ENCODE measurements around the gene ABCG1.

Gene ABCG1

GRCh38 chr21:42321231-42321630 lies 102.3 kb downstream of the ABCG1 start:
- DNase-seq (ENCODE audit: low read depth, low spot score), result no peak

DNA sequence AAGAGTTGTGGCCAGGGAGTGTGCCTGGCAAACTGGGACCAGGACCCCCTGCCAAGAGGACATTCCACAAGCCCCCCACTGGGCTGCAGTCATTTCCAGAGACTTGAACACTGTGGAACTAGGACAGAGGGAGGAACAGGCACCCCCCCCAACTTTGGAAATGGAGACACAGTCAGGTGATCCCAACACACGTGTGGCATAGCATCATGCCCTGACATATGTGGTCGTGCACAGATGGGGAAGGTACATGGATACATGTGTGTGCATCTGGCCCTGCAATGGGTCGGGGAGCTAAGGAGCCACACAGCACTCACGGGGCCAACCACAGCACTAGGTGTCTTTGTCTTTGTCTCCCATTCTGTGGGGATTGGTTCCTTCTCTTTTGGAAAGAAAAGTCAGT lies 102.9 kb downstream of the ABCG1 start:
- no peak for DNase-seq (ENCODE audit: low read depth, low spot score)

GRCh38 chr21:42324896-42325295 lies 106.0 kb downstream of the ABCG1 start:
- DNase-seq (ENCODE audit: low read depth, low spot score), result no peak

- no peak for DNase-seq (ENCODE audit: low read depth, low spot score)
Observed at GRCh38 chr21:42330380-42331371, 111.7 kb downstream of the ABCG1 start.

- no peak for DNase-seq (ENCODE audit: low read depth, low spot score)
Observed at GRCh38 chr21:42331660-42332059, 112.7 kb downstream of the ABCG1 start.

DNA sequence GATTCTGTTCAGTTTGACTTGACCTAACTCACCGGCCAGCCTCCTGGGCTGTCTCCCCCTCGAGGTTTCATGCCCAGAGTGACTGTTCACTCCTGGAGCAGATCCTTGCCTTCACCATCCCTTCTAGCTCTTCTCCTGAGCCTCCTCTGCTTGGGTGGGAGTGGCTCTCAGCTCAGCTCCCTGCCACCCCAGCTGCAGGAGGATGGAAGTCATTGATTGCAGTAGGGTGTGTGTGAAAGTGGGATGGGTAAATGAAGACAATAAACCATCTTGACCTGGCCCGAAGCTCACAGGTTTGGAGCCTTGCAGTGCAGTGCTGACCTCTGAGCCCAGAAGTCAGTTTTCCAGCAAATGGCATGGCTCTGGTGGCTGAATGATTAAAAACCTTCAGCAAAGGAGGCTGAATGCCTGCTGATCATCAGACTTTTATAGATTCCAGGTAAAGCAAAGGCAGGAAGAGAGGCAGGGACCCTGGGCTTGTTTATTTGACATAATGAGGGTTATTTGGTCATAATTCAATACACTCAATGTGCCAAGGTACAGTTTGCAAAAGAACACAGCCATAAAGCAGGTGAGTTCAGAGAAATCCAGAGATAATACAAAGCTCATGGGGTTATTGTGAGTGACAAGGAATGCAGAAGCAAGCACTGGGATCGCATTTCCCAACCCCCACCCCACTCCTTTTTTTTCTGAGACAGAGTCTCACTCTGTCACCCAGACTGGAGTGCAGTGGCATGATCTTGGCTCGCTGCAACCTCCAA lies 113.8 kb downstream of the ABCG1 start:
- no peak for DNase-seq (ENCODE audit: low read depth, low spot score)

DNA sequence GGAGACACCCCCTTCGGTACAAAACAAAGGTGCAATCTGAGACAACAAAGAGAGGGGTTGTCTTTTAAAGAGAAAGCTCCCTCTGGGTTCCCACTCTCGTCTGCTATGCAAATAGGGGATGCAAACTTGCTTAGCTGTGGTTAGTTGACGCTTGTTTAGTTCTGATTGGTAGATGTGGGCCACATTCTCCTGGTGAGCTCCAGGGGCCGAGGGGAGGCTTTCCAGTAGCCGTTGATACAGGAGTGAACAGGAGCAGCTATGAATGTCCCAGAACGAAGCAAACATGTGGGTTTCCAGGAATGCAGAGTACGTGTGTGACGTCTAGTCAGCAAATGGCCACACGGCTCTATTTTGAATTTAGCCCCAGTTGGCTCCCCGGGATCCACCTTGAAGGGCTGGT lies 117.1 kb downstream of the ABCG1 start:
- DNase-seq (ENCODE audit: low read depth, low spot score), result peak; percentile 49

DNA sequence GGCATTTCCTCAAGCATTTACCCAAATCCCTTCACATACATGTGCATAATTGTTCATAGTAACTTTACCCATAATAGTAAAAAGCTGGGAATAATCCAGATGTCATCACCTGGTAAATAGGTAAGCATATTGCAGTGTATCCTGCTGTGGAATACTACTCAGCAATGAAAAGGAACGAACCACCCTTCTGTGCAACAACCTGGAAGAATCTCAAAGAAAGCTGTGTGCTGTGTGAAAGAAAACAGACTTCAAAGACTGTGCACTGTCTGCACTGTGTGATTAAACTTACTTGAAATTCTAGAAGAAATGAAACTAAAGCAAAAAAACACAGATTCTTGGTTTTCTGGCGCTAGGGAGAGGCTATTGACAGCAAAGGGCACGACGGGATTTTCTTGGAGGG lies 118.3 kb downstream of the ABCG1 start:
- no peak for DNase-seq (ENCODE audit: low read depth, low spot score)

GRCh38 chr21:42337830-42338728 lies 119.1 kb downstream of the ABCG1 start:
- DNase-seq (ENCODE audit: low read depth, low spot score), result peak; percentile 61

DNA sequence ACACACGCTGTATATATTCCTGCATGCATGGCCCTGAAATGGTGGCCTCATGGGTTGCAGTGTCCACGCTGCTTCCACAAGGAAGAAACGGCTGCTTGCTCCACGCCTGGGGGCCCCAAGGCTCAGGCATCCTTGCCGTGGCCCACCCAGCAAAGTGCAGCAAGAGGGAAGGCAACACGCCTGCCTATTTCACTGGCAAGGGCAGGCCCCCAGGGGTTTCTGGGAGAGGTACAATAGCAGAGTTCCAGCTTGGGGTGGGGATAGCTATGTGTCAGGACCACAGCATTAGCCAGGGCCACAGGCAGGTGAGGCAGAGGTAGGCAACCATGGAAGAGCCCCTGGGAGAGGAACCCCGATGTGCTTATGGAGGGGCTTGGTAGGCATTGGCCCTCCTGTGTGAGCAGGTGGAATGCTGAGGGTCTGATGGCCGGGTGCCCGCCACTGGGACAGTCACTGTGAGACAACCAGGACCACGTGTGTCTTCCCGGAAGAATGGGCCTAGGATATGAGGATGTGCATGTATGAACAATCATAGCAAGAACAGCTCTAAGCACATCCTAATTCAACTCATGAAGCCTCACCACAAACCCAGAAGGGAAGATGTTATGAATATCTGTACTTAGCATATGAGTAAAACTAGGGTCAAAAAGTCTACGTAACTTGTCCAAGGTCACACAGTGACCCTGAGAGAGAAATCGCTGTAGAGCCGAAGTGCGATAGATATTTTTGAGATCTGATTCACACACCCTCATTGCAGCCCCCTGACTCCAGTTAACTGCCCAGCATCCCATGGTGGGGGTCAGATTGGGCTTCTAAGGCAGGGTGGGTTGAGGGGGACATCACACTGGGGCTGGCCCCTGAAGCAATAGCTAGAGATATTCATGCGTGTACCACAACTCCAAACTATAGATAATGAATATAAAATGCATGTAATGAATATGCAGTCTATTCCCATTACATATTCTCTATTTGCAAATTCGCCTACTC lies 120.1 kb downstream of the ABCG1 start:
- no peak for DNase-seq (ENCODE audit: low read depth, low spot score)

DNA sequence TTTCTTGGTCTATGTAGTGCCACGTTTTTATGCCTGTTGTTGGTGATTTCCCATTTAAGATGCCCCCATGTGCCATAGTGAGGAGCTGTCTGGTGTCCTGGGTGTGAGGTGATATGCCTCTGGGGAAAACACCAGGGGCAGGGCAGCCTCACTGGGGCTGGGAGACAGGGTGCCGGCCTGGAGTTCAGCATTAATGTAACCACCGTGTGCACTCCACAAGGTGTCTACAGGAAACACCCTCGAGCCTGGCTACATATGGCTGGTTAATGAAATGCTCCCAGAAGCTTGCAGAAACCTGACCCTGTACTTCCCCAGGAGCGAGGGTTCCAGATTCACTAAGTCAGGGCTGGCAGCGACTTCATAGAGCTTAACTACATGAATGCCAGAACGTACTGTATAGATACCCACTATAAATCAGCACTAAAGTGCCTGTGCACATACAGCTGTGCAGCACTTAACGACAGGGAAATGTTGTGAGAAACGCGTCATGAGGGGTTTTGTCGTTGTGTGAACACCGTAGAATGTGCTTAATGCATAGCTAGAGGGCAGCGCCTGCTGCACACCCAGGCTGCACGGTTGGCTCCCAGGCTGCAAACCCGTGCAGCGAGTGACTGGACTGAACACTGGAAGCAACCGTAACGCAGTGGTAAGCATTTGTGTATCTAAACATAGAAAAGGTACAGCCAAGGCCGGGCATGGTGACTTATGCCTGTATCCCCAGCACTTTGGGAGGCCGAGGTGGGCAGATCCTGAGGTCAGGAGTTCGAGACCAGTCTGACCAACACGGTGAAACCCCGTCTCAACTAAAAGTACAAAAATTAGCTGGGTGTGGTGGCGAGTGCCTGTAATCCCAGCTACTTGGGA lies 121.5 kb downstream of the ABCG1 start:
- DNase-seq (ENCODE audit: low read depth, low spot score), result no peak

- DNase-seq (ENCODE audit: low read depth, low spot score), result no peak
Observed at GRCh38 chr21:42341776-42342542, 123.0 kb downstream of the ABCG1 start.

- no peak for DNase-seq (ENCODE audit: low read depth, low spot score)
Observed at GRCh38 chr21:42343101-42343500, 124.2 kb downstream of the ABCG1 start.

DNA sequence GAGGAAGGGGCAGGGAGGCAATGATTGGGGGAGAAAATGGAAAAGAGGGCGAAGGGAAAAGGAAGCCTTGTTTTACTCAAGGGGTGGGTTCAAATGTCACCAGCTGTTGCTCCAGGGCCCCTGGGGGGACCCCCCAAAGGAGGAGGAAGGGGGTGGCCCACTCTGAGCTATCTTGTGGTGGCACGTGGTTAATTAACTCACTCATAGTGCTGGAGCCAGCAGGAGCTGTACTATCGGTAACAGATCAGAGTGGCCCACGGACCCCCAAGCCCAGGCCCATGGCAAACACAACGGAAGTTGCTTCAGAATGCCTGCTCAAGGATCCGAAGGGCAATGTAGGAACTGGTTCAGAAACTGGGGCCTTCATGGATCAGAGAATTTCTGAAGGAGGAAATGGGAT lies 124.6 kb downstream of the ABCG1 start:
- DNase-seq (ENCODE audit: low read depth, low spot score), result no peak

- no peak for DNase-seq (ENCODE audit: low read depth, low spot score)
Observed at GRCh38 chr21:42343963-42344510, 125.1 kb downstream of the ABCG1 start.

GRCh38 chr21:42344631-42345030 lies 125.7 kb downstream of the ABCG1 start:
- DNase-seq (ENCODE audit: low read depth, low spot score), result no peak

DNA sequence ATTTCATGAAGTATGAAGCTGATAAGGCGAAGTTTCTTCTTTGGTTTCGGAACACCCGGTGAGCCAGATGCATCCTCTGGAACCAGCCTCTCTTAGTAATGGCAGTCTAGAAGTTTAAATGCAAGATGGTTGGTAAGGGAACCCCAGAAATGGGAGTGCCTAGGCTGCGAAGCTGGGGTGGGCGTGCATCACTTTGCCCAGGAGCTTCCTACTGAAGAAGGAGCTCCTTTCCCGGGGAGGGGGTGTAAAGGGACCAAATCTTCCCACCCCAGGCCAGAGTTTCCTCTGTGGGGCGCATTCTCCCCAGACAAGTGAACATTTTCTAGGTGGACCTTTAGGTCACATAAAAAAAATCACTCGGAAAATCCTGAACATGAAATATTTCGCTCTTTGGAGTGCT lies 127.5 kb downstream of the ABCG1 start:
- no peak for DNase-seq (ENCODE audit: low read depth, low spot score)

All from astrocyte of the hippocampus (primary cell).